GM12872 (cell line): Measurements from ENCODE around the gene RHEBL1.

ENCODE experiments used
- TF ChIP-seq, protein P1 (sequence below): IDR thresholded peaks from 3 replicates; pipeline ENCODE4 v1.5.1; 2011; ENCODE audit warnings: low read depth, mild to moderate bottlenecking, low read length, moderate library complexity; ENCODE audit not compliant: insufficient read depth

The RHEBL1 gene

DNA sequence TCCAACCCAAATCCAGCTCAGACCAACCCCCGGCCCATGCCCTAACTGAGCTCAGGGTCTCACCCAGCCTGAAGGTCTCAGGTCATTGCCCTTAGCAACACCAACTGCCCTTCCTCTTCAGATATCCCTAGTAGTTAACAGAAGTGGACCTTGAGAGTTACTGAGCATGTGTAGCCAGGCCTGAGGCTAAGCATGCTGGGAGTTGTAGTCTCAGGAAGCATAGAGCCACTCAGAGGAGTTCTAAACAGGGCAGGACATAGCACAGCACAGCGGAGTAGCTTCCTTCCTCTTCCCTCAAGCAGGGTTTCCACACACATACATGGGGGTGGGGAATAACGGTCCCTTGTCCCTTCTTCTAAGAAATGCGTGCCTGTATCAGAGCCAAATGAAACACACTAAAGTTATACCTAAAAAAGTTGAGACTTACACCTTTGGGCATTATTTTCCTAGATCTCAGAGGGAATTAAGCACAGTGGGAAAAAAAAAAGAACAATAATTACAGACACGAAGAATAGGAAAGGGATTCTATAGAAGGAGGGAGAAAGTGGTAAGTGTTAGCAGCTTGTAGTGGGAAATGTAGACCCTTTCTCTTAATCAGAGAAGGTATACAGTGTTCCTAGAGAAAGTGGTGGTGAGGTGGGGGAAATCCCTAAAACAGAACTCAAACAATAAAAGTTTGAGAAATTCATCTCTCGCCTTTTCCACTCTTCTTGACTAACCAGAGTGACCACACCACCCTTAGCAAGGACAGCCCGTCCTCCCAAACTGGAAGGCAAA, 13.6 kb downstream of the RHEBL1 start:
- TF ChIP-seq, protein P1, sequence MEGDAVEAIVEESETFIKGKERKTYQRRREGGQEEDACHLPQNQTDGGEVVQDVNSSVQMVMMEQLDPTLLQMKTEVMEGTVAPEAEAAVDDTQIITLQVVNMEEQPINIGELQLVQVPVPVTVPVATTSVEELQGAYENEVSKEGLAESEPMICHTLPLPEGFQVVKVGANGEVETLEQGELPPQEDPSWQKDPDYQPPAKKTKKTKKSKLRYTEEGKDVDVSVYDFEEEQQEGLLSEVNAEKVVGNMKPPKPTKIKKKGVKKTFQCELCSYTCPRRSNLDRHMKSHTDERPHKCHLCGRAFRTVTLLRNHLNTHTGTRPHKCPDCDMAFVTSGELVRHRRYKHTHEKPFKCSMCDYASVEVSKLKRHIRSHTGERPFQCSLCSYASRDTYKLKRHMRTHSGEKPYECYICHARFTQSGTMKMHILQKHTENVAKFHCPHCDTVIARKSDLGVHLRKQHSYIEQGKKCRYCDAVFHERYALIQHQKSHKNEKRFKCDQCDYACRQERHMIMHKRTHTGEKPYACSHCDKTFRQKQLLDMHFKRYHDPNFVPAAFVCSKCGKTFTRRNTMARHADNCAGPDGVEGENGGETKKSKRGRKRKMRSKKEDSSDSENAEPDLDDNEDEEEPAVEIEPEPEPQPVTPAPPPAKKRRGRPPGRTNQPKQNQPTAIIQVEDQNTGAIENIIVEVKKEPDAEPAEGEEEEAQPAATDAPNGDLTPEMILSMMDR, result no peak

DNA sequence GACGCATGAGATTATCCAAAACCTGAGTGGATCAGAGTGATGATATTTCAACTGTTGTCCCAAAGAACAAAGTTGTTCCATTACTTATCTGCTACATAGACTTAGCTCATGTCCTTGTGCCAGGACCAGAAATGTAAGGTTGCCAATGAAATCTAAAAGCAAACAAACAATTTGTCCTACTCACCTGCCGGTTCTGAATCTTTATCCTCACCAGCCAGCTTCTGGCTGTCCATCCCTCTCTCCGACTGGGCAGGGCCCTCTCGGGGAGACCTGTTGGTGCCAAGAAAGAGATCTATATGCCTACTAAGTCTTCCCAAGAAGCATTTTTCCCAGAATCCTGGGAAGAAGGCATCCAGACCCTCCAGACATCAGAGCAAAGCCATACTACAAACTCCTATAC, 14.7 kb downstream of the RHEBL1 start:
- TF ChIP-seq, protein P1, result no peak

DNA sequence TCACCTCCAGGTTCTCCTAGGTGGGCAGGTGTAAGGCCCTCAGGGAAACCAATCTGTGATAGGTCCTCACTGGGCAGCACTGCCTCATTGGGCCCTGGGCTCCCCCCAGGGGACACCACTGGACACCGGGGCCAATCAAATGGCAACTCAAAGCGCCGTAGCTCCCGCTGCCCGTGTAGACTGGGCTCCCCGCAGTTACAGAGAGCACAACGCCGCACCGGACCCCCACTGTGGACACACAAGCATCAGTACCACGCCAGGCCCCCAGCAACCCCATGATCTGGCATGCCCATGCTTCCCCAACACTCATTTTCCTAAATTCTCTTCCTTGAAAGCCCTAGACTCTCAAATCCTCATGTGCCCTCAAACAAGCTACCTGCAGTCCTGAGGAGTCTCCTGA, 15.3 kb downstream of the RHEBL1 start:
- TF ChIP-seq, protein P1, result no peak

DNA sequence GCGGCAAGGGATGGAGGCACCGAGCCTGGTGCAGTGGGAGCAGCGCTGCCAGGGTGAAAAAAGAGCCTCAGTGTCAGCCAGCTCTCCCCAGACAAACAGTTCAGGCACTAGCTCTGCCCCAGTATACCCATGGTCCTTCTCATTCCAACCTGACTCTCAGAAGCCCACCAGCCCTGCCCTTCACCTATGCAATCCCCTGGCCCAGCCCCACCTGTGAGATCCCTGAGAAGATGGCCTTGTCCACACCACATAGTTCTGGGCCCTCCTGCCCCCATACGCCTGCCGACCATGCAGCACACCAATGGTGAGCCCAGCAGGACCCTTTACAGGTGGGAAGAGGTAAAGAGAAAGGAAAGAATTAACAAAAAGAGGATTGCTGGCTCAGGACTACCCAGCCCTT, 15.7 kb downstream of the RHEBL1 start:
- TF ChIP-seq, protein P1, result no peak

DNA sequence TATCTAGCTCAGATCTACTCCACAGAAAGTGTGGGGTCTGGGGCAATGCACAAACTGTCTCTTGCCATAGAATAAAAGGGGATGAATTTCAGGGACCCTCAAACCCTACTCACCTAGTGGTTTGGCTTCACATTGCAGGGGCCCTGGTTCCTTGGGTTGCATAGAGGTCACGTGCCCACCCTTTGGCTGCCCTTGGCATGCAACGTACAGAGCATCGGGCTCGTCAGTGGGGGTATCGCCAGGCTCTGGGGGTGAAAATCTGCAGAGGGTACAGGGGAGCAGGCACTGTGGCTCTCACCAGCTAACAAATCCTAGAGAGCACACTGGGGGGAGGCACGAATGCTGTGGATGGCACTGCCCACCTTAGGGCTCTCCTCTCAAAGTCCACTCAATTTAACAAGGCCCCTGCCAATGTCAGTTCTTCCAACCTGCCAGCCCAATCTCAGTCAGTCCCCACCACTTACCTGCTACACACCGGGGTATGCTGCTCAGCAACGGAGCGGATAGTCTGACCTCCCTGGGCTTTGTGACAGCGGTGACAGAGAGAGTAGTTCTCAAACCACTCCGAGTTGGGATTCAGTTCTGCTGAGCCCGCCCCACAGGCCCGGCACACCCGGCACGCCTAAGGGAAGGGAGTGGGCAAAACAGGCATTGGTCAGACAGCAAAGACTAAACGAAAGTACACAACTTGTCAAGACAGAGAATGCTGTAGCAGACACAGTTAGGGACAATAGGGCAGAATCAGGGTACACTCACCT, 17.1 kb downstream of the RHEBL1 start:
- TF ChIP-seq, protein P1, result peak; percentile 20; the same call in 1 of the 3 replicates

DNA sequence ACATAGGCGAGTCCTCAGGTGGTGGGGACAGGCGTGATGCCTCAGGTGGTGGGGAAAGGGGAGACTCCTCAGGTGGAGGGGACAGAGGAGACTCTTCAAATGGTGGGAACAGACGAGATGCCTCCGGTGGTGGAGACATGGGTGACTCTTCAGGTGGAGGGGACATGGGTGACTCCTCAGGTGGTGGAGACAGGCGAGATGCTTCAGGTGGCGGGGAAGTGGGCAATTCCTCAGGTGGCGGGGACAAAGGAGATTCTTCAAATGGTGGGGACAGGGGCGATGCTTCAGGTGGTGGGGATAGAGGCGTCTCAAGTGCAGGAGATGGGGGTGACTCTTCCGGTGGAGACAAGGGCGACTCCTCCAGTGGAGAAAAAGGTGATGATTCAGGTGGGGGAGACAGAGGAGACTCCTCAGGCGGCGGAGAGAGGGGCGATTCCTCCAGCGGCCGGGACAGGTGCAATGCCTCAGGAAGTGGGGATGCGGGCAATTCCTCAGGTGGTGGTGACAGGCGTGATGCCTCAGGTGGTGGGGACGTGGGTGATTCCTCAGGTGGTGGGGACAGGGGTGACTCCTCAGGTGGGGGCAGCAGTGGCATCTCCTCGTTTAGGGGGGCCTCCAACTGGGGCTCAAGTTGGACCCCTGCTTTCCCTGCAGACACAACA, 17.9 kb downstream of the RHEBL1 start:
- TF ChIP-seq, protein P1, result no peak

DNA sequence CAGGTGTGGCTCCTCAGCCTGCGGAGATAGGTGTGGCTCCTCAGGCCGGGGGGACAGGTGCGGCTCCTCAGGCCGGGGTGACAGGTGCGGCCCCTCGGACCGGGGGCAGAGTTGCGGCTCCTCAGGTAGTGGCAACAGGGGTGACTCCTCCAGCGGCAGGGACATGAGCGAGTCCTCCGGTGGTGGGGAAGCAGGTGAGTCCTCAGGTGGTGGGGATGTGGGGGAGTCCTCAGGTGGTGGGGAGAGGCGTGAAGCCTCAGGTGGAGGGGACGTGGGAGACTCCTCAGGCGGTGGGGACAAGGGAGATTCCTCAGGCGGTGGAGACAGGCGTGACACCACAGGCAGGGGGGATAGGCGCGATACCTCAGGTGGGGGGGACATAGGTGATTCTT, 18.4 kb downstream of the RHEBL1 start:
- TF ChIP-seq, protein P1, result no peak
